Kidney epithelial cell (primary cell): ENCODE results near the gene SPATA20. TPM values are rescaled to one million over a fixed set of nuclear protein-coding genes. Genes with fewer than 3 reads are reported as not detected.

Source experiments
- DNase-seq: peaks from one replicate; pipeline ENCODE4 v3.0.0-alpha.2; 2010; ENCODE audit warnings: low read depth
- H3K27me3 ChIP-seq: 2 replicates; pipeline ENCODE4 v1.6.0; 2011; ENCODE audit warnings: low read length; ENCODE audit not compliant: control insufficient read depth, insufficient read depth
- H3K36me3 ChIP-seq: 2 replicates; pipeline ENCODE4 v1.5.1; 2011; ENCODE audit warnings: low read length; ENCODE audit not compliant: control insufficient read depth, insufficient read depth
- H3K4me3 ChIP-seq: 2 replicates; pipeline ENCODE4 v1.5.1; 2011; ENCODE audit warnings: low read depth, mild to moderate bottlenecking, control low read depth, low read length
- CTCF ChIP-seq: IDR thresholded peaks from 2 replicates; pipeline ENCODE4 v1.5.1; 2011; ENCODE audit warnings: mild to moderate bottlenecking, moderate library complexity, low read length, control low read depth, inconsistent platforms; ENCODE audit not compliant: insufficient read depth, poor library complexity, severe bottlenecking
- total RNA-seq: library from RNA; depleted of rRNA; stranded (reverse); fragments of >200 nt; gene quantifications from 2 replicates; pipeline ENCODE4 v1.2.3, GENCODE V29; 2015

Gene SPATA20
- total RNA-seq, 1 donor from 2014 or later: 58.9 TPM

- Histone ChIP-seq H3K4me3 (no peak overlapping the region), H3K36me3 (no peaks in the 10 kb centered on the region), H3K27me3 (peaks cover 52% of the 10 kb centered on the region)
- no peak for DNase-seq
- TF ChIP-seq CTCF: no peak
These were observed 10.7 kb downstream of the SPATA20 start for GRCh38 chr17:50557630-50558029.

GRCh38 chr17:50558091-50558490 lies 11.1 kb downstream of the SPATA20 start:
- Histone ChIP-seq H3K36me3 (no peaks in the 10 kb centered on the region), H3K27me3 (peaks cover 57% of the 10 kb centered on the region), H3K4me3 (no peak overlapping the region)
- DNase-seq: no peak
- TF ChIP-seq CTCF: no peak

GRCh38 chr17:50558581-50558940 lies 11.6 kb downstream of the SPATA20 start:
- Histone ChIP-seq H3K27me3 (peaks cover 62% of the 10 kb centered on the region), H3K4me3 (no peak overlapping the region), H3K36me3 (no peaks in the 10 kb centered on the region)
- no peak for TF ChIP-seq CTCF
- DNase-seq: no peak

- Histone ChIP-seq H3K4me3 (no peak overlapping the region), H3K36me3 (no peaks in the 10 kb centered on the region), H3K27me3 (peaks cover 66% of the 10 kb centered on the region)
- no peak for DNase-seq
- no peak for TF ChIP-seq CTCF
These were observed 12.1 kb downstream of the SPATA20 start for GRCh38 chr17:50558941-50559614.

GRCh38 chr17:50559674-50560184 lies 12.8 kb downstream of the SPATA20 start:
- peaks cover 69% of the 10 kb centered on the region for H3K27me3 ChIP-seq
- peak overlapping the region; percentile 2 for H3K4me3 ChIP-seq
- no peak for DNase-seq
- H3K36me3 ChIP-seq: no peaks in the 10 kb centered on the region
- no peak for TF ChIP-seq CTCF

- TF ChIP-seq CTCF: no peak
- H3K27me3 ChIP-seq: peaks cover 75% of the 10 kb centered on the region
- no peaks in the 10 kb centered on the region for H3K36me3 ChIP-seq
- peak within 1 kb of the TSS; percentile 13 for H3K4me3 ChIP-seq
- DNase-seq: peak; percentile 29
These were observed 13.3 kb downstream of the SPATA20 start, which contains the start of gene CACNA1G for GRCh38 chr17:50560185-50560824. Gene CACNA1G, plus strand, starts transcription at chr17:50560715. Its CDS starts 745 bp downstream, at chr17:50561460.
